Activated CD8-positive, alpha-beta T cell treated with anti-CD3 and anti-CD28 coated beads for 36 hours (primary cell): Measurements from ENCODE around the gene PAX8. TPM values are rescaled to one million over a fixed set of nuclear protein-coding genes. Genes with fewer than 3 reads are reported as not detected.
"Not testable (repeated sequence)": the region's sequence is repeated elsewhere in the genome, so short reads cannot be mapped to it uniquely, and the experiment has no call there.

Experiments used
- ATAC-seq: fragments of 200-7000 bp; cut with Tn5 transposase; one replicate; pipeline ENCODE4 v1.10.0; 2021; ENCODE audit warnings: mild to moderate bottlenecking, moderate library complexity
- CTCF ChIA-PET: fragments of 350-600 bp; sonication (Branson Sonifier 250); formaldehyde crosslinking; loops from one replicate; lab custom pipeline; 2021; ENCODE audit warnings: antibody characterized with exemption; lab: Charles Lee
- POLR2A ChIA-PET: fragments of 350-600 bp; sonication (Branson Sonifier 250); formaldehyde crosslinking; loops from one replicate; lab custom pipeline; 2021; ENCODE audit warnings: antibody characterized with exemption; lab: Charles Lee
- DNase-seq: peaks from one replicate; pipeline ENCODE4 v3.0.0-alpha.2; 2020
- H3K27ac Mint-ChIP-seq: one replicate; pipeline ENCODE4 v1.8.0; 2021; ENCODE audit warnings: mild to moderate bottlenecking, mixed read lengths
- H3K27me3 Mint-ChIP-seq: one replicate; pipeline ENCODE4 v1.8.0; 2021; ENCODE audit warnings: mixed read lengths
- H3K36me3 Mint-ChIP-seq: one replicate; pipeline ENCODE4 v1.8.0; 2021; ENCODE audit warnings: low read depth, mixed read lengths
- H3K4me1 Mint-ChIP-seq: one replicate; pipeline ENCODE4 v1.8.0; 2021; ENCODE audit warnings: low read depth, mixed read lengths
- H3K4me3 Mint-ChIP-seq: one replicate; pipeline ENCODE4 v1.8.0; 2021; ENCODE audit warnings: mild to moderate bottlenecking, moderate library complexity, mixed read lengths
- H3K9me3 Mint-ChIP-seq: one replicate; pipeline ENCODE4 v1.8.0; 2021; ENCODE audit warnings: mixed read lengths
- intact Hi-C: fragments of 100-400 bp; cut with micrococcal nuclease; formaldehyde crosslinking; loops from one replicate; pipeline ENCODE4 v1.10.0; 2022
- total RNA-seq, 2 experiments: library from RNA; stranded (reverse); gene quantifications; one replicate each; pipeline ENCODE4 v1.2.3, GENCODE V29; 2021
- TF ChIP-seq, protein P1 (sequence below): fragments of 200-600 bp; IDR thresholded peaks from one replicate; pipeline ENCODE4 v1.8.0; 2022; ENCODE audit warnings: antibody characterized with exemption, mild to moderate bottlenecking

The PAX8 gene
- total RNA-seq, 2 experiments from 2014 or later, result 0.43 to 0.63 TPM

DNA sequence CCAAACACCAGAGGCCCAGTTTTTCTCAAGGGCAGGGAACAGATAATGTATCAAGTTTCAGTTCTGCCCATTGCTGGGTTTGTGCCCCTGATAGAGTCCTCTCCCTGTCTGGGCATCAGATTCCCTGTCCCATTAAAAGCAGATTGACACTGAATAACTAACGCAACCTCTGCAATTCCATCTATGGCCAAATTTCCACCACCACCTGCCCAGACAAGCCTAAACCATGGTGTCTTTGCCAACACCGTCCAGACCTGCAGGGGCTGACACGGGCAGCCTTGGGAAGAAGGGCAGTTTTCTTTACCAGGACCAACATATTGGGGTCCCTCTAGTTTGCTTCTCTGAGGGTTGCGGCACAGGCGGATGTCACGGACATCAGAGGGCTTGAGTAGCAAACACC is 26.4 kb upstream of the PAX8 start:
- DNase-seq, result no peak
- no peaks in the 10 kb centered on the region for H3K36me3 Mint-ChIP-seq
- no peak overlapping the region for H3K4me3 Mint-ChIP-seq
- no peaks in the 10 kb centered on the region for H3K9me3 Mint-ChIP-seq
- peaks cover 2% of the 10 kb centered on the region for H3K27me3 Mint-ChIP-seq
- ChIA-PET POLR2A (no interaction called here), CTCF (no interaction called here)
- H3K4me1 Mint-ChIP-seq, result no peaks in the 10 kb centered on the region
- no peak for ATAC-seq
- intact Hi-C loops, result no loop called here
- TF ChIP-seq, protein P1, sequence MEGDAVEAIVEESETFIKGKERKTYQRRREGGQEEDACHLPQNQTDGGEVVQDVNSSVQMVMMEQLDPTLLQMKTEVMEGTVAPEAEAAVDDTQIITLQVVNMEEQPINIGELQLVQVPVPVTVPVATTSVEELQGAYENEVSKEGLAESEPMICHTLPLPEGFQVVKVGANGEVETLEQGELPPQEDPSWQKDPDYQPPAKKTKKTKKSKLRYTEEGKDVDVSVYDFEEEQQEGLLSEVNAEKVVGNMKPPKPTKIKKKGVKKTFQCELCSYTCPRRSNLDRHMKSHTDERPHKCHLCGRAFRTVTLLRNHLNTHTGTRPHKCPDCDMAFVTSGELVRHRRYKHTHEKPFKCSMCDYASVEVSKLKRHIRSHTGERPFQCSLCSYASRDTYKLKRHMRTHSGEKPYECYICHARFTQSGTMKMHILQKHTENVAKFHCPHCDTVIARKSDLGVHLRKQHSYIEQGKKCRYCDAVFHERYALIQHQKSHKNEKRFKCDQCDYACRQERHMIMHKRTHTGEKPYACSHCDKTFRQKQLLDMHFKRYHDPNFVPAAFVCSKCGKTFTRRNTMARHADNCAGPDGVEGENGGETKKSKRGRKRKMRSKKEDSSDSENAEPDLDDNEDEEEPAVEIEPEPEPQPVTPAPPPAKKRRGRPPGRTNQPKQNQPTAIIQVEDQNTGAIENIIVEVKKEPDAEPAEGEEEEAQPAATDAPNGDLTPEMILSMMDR, result no peak
- H3K27ac Mint-ChIP-seq, result no peak overlapping the region

DNA sequence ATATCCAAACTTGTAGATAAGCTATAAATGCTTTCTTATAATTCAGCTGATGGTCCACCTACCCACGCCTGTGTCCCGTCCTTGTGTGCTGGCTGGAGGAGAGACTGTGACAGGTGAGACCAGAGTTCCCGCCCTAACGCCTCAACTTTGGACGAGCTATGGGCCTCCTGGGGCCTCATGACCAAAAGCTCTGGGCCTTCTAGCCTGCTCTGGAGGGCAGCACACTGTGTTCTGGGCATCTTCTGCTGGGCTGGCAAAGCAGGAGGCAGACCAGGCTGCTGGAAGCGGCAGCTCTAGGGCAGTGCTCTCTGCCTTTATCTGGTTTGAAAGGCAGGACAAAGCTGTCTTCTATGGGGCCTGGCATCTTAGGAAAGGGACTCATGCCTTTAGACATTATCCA is 26.0 kb upstream of the PAX8 start:
- Mint-ChIP-seq H3K9me3 (no peaks in the 10 kb centered on the region), H3K4me1 (no peaks in the 10 kb centered on the region), H3K36me3 (no peaks in the 10 kb centered on the region), H3K4me3 (no peak overlapping the region), H3K27me3 (peaks cover 2% of the 10 kb centered on the region), H3K27ac (no peak overlapping the region)
- ATAC-seq (no peak), DNase-seq (no peak)
- TF ChIP-seq, protein P1, result no peak
- ChIA-PET POLR2A (no interaction called here), CTCF (no interaction called here)
- intact Hi-C loops, result no loop called here

DNA sequence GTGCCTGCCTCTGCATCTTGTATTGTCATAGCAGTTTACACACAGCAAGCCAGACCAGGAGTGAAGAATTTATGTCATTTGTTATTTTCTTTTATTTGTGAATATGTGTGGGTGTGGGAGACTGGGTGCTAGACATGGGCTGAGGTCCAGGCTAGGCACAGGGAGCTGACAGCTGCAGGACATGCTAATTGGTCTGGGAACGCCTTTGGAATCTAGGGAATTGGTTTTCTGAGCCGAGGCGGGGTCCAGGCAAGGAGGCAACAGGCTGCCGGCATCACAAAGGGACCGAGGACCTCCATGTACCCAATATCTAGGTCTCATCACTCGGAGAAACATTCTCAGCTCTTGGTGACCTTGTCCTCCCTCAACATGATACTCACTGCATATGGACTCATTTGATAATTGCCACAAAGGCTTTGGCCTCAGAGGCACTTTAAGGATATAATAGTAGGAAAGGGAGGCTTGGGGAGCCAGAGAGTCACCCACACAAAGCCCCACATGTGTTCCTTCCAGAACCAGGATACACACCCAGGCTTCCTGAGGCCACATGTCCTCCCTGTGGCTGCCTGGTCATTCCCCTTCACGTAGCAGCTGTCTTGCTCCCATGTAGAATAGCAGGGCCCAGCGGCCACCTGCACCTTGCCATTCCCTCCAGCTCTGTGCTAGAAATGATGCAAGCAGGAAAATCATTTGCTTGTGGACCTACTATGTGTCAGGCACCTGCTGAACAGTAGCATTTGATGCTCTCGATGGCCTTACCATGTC is 23.7 kb upstream of the PAX8 start:
- CTCF ChIA-PET, H3K27ac Mint-ChIP-seq, H3K4me3 Mint-ChIP-seq, H3K36me3 Mint-ChIP-seq, POLR2A ChIA-PET, H3K4me1 Mint-ChIP-seq, H3K9me3 Mint-ChIP-seq, ATAC-seq, DNase-seq, H3K27me3 Mint-ChIP-seq, intact Hi-C loops: not testable (repeated sequence)

DNA sequence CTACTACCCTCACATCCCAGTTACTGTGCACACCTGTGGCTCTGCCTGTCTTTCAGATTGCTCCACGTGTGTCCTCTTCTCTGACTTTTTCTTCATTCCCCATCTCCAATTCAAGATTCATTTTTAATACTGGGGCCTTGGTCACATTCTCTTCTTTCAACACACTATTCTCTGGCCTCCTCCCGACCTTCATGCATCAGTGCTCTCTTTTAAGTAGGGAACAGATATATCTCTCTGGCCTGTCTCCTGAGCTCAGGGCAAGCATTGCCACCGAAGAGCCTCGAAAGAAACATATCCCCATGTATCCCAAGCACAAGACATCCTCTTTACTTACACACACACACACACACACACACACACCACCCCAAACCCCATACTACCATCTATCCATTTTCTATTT is 21.6 kb upstream of the PAX8 start:
- no peak overlapping the region for H3K27ac Mint-ChIP-seq
- TF ChIP-seq, protein P1, result no peak
- POLR2A ChIA-PET, result interaction anchor here (0.7 kb wide), 1 partner anchor 84 kb away, joined by 3 read pairs; no protein-coding TSS in a partner anchor

DNA sequence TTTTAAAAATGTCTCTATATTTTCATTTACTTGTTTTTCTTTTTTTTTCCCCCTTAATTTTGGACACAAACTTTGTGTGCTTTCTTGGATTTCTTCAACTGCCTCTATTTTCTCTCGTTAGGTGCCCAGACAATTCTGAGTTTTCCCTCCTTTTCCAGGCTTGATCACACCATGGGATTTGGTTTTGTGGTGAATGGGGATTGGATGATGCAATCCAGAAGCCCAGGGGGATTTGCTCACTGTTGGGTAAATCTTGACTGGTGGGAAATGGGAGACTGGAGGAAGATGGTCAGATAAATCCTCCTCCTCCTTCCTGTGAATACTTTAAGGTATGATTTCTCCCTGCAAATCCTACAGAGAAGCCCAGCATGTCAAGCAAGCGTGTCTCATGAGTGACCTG is 19.5 kb upstream of the PAX8 start:
- H3K36me3 Mint-ChIP-seq, result no peaks in the 10 kb centered on the region
- CTCF ChIA-PET, result interaction anchor here (0.8 to 1.8 kb wide), 5 partner anchors 15 to 99 kb away, joined by 3 to 7 read pairs (median 4); no protein-coding TSS in a partner anchor
- ATAC-seq, result no peak

More for the DNA sequence above, 21.6 kb upstream of the PAX8 start:
- Mint-ChIP-seq H3K4me3 (no peak overlapping the region), H3K9me3 (no peaks in the 10 kb centered on the region), H3K27me3 (no peaks in the 10 kb centered on the region), H3K36me3 (no peaks in the 10 kb centered on the region), H3K4me1 (no peaks in the 10 kb centered on the region)
- intact Hi-C loops, result no loop called here
- DNase-seq (no peak), ATAC-seq (no peak)
- CTCF ChIA-PET, result no interaction called here

DNA sequence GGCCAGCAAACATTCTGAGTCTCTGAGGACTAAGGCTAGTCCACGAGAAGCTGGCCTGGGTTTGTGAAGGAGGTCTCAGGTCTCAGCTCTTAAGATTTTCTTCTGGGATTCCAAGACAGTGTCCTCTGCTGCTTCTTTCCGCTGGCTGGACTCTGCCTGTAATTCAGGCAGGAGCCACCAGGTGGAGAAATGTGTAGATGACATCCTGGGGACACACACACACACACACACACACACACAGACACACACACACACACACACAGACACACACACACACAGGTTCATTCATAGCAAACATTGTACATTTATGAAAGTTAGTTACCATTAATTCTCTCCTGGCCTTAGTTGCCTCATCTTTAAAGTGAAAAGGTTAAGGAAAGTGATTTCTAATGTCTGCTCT is 18.9 kb upstream of the PAX8 start:
- H3K4me3 Mint-ChIP-seq, H3K36me3 Mint-ChIP-seq, H3K9me3 Mint-ChIP-seq, intact Hi-C loops, H3K27ac Mint-ChIP-seq, H3K4me1 Mint-ChIP-seq, H3K27me3 Mint-ChIP-seq: not testable (repeated sequence)
- CTCF ChIA-PET, result interaction anchor here (0.6 to 1.8 kb wide), 11 partner anchors 10 to 361 kb away, joined by 3 to 7 read pairs (median 3); partner anchors contain the start of gene PAX8
- POLR2A ChIA-PET, result interaction anchor here (0.6 kb wide), 1 partner anchor 417 kb away, joined by 3 read pairs; no protein-coding TSS in a partner anchor
- peak; percentile 66 for DNase-seq
- ATAC-seq, result peak; percentile 68

More for the DNA sequence above, 19.5 kb upstream of the PAX8 start:
- Mint-ChIP-seq H3K4me3 (no peak overlapping the region), H3K9me3 (no peaks in the 10 kb centered on the region), H3K4me1 (no peaks in the 10 kb centered on the region), H3K27me3 (no peaks in the 10 kb centered on the region), H3K27ac (no peak overlapping the region)
- TF ChIP-seq, protein P1, result no peak
- POLR2A ChIA-PET, result no interaction called here
- intact Hi-C loops, result no loop called here
- no peak for DNase-seq
